WI38 (cell line): Measurements from ENCODE around the gene PGBD1.

Source experiments
- H3K4me3 ChIP-seq: 2 replicates; pipeline ENCODE4 v1.5.1; 2011; ENCODE audit warnings: low read depth, mild to moderate bottlenecking, control low read depth, low read length
- CTCF ChIP-seq: IDR thresholded peaks from 2 replicates; pipeline ENCODE4 v1.5.1; 2012; ENCODE audit warnings: low read depth, mild to moderate bottlenecking, control low read depth, low read length

PGBD1 gene

GRCh38 chr6:28281288-28282064 is at the start of gene PGBD1:
Gene PGBD1 (plus strand): TSS chr6:28281572. CDS start chr6:28283814, 2,242 bp downstream.
- H3K4me3 ChIP-seq, result peak within 1 kb of the TSS; percentile 82
- no peak for TF ChIP-seq CTCF

- TF ChIP-seq CTCF, result no peak
- H3K4me3 ChIP-seq, result no peak overlapping the region
Measured at GRCh38 chr6:28232785-28233184, 48.6 kb upstream of the PGBD1 start.

- H3K4me3 ChIP-seq, result no peak overlapping the region
- no peak for TF ChIP-seq CTCF
Measured at GRCh38 chr6:28235912-28236452, 45.4 kb upstream of the PGBD1 start.

- TF ChIP-seq CTCF, result no peak
- no peak overlapping the region for H3K4me3 ChIP-seq
Measured at GRCh38 chr6:28239636-28240035, 41.7 kb upstream of the PGBD1 start.

- H3K4me3 ChIP-seq, result no peak overlapping the region
- no peak for TF ChIP-seq CTCF
Measured at GRCh38 chr6:28240471-28240870, 40.9 kb upstream of the PGBD1 start.

- no peak overlapping the region for H3K4me3 ChIP-seq
- no peak for TF ChIP-seq CTCF
Measured at GRCh38 chr6:28243946-28244345, 37.4 kb upstream of the PGBD1 start.

GRCh38 chr6:28245206-28245941 is 36.0 kb upstream of the PGBD1 start:
- no peak overlapping the region for H3K4me3 ChIP-seq
- no peak for TF ChIP-seq CTCF
